Hepatocyte (in vitro differentiated cells): ENCODE data around the gene NAV1. TPM values are rescaled to one million over a fixed set of nuclear protein-coding genes. Genes with fewer than 3 reads are reported as not detected.

ENCODE experiments used
- DNase-seq: peaks from one replicate; pipeline ENCODE4 v3.0.0-alpha.2; 2016; ENCODE audit warnings: low spot score
- H2AFZ ChIP-seq: fragments of 200-600 bp; sonication (generic); 2 replicates; pipeline ENCODE4 v1.6.0; 2016; ENCODE audit warnings: antibody characterized with exemption, mild to moderate bottlenecking
- H3K27ac ChIP-seq: fragments of 200-600 bp; sonication (generic); 2 replicates; pipeline ENCODE4 v1.5.1; 2016; ENCODE audit warnings: mild to moderate bottlenecking
- H3K27me3 ChIP-seq: fragments of 200-600 bp; sonication (generic); 2 replicates; pipeline ENCODE4 v1.6.1; 2016
- H3K36me3 ChIP-seq: fragments of 200-600 bp; sonication (generic); replicated peaks from 2 replicates; pipeline ENCODE4 v1.5.1; 2016; ENCODE audit warnings: low read depth; ENCODE audit not compliant: insufficient read depth
- H3K4me1 ChIP-seq: fragments of 200-600 bp; sonication (generic); 2 replicates; pipeline ENCODE4 v1.5.1; 2016; ENCODE audit warnings: mild to moderate bottlenecking, moderate library complexity; ENCODE audit not compliant: insufficient read depth
- H3K4me2 ChIP-seq: fragments of 200-600 bp; sonication (generic); 2 replicates; pipeline ENCODE4 v1.6.0; 2016
- H3K4me3 ChIP-seq: fragments of 200-600 bp; sonication (generic); 2 replicates; pipeline ENCODE4 v1.5.1; 2016; ENCODE audit warnings: mild to moderate bottlenecking
- H3K79me2 ChIP-seq: fragments of 200-600 bp; sonication (generic); 2 replicates; pipeline ENCODE4 v1.6.0; 2017; ENCODE audit warnings: mild to moderate bottlenecking
- H3K9me2 ChIP-seq: fragments of 200-600 bp; sonication (generic); replicated peaks from 2 replicates; pipeline ENCODE4 v1.6.0; 2017; ENCODE audit warnings: mild to moderate bottlenecking; ENCODE audit not compliant: insufficient read depth
- H3K9me3 ChIP-seq: fragments of 200-600 bp; sonication (generic); 2 replicates; pipeline ENCODE4 v1.5.1; 2016; ENCODE audit warnings: low read depth, mild to moderate bottlenecking
- H4K20me1 ChIP-seq: fragments of 200-600 bp; sonication (generic); 2 replicates; pipeline ENCODE4 v1.6.0; 2016; ENCODE audit warnings: mild to moderate bottlenecking; ENCODE audit not compliant: insufficient read depth, poor library complexity, severe bottlenecking
- CTCF ChIP-seq: fragments of 200-600 bp; sonication (generic); IDR thresholded peaks from 2 replicates; pipeline ENCODE4 v1.5.1; 2016; ENCODE audit warnings: antibody characterized with exemption, mild to moderate bottlenecking; ENCODE audit not compliant: poor library complexity
- EZH2 ChIP-seq: fragments of 200-600 bp; sonication (generic); IDR thresholded peaks from 2 replicates; pipeline ENCODE4 v1.6.1; 2016; ENCODE audit warnings: antibody characterized with exemption, mild to moderate bottlenecking, borderline replicate concordance
- EZH2phosphoT487 ChIP-seq: fragments of 200-600 bp; sonication (generic); IDR thresholded peaks from one replicate; pipeline ENCODE4 v1.6.1; 2018; ENCODE audit warnings: antibody characterized with exemption, mild to moderate bottlenecking, low read depth, moderate library complexity; ENCODE audit not compliant: unreplicated experiment, severe bottlenecking
- WGBS: methylation state at CpG from one replicate; pipeline ENCODE4 v1.1.6; 2016; ENCODE audit warnings: low lambda C conversion rate; ENCODE audit errors: missing lambda C conversion rate; 5-methylcytosine and 5-hydroxymethylcytosine counted together
- polyA plus RNA-seq: library from polyadenylated mRNA; unstranded; fragments of >200 nt; fragmentation: Nextera tagmentation; extraction: Ambion mirVana; gene quantifications from 2 replicates; pipeline ENCODE4 v1.2.1, GENCODE V29; 2016
- total RNA-seq: library from RNA; depleted of rRNA; stranded (reverse); fragments of >200 nt; gene quantifications from 2 replicates; pipeline ENCODE4 v1.2.3, GENCODE V29; 2014

Gene NAV1
- total and polyA plus RNA-seq, 2 experiments from 2014 or later, result 15.2 to 18.3 TPM

GRCh38 chr1:201537467-201537866 lies 1.5 kb upstream of the NAV1 start:
- Histone ChIP-seq H3K4me2 (no peak overlapping the region), H2AFZ (no peak overlapping the region), H4K20me1 (no peaks in the 10 kb centered on the region), H3K9me2 (no peaks in the 10 kb centered on the region), H3K27ac (no peak overlapping the region), H3K79me2 (peaks cover 2% of the 10 kb centered on the region), H3K4me1 (peaks cover 15% of the 10 kb centered on the region), H3K36me3 (no peaks in the 10 kb centered on the region), H3K4me3 (no peak overlapping the region), H3K27me3 (peaks cover 37% of the 10 kb centered on the region), H3K9me3 (no peaks in the 10 kb centered on the region)
- WGBS, result over 99% methylated on average over 4 of the region's 4 CpGs
- no peak for DNase-seq
- TF ChIP-seq CTCF, result no peak
- no peak for TF ChIP-seq EZH2
- TF ChIP-seq EZH2phosphoT487, result no peak

GRCh38 chr1:201537891-201538611 lies 876 bp upstream of the NAV1 start:
- no peak for TF ChIP-seq EZH2phosphoT487
- no peak for TF ChIP-seq CTCF
- H3K36me3 ChIP-seq, result no peaks in the 10 kb centered on the region
- peak overlapping the region; percentile 47 for H2AFZ ChIP-seq
- WGBS, result 25% methylated on average over 6 of the region's 6 CpGs
- no peak for DNase-seq
- H3K79me2 ChIP-seq, result peaks cover 2% of the 10 kb centered on the region
- no peak overlapping the region for H3K4me3 ChIP-seq
- peak overlapping the region; percentile 95 for H3K4me2 ChIP-seq
- no peaks in the 10 kb centered on the region for H3K9me2 ChIP-seq
- no peak overlapping the region for H3K27ac ChIP-seq
- peaks cover 15% of the 10 kb centered on the region for H3K4me1 ChIP-seq
- peaks cover 37% of the 10 kb centered on the region for H3K27me3 ChIP-seq
- no peaks in the 10 kb centered on the region for H4K20me1 ChIP-seq
- H3K9me3 ChIP-seq, result no peaks in the 10 kb centered on the region

GRCh38 chr1:201539561-201540431 lies 869 bp downstream of the NAV1 start:
- H3K4me3 ChIP-seq, result peak overlapping the region; percentile 74
- peak; percentile 71 for DNase-seq

More at GRCh38 chr1:201539561-201540431, 869 bp downstream of the NAV1 start:
- TF ChIP-seq CTCF, result no peak
- no peak for TF ChIP-seq EZH2
- no peak for TF ChIP-seq EZH2phosphoT487
- H3K36me3 ChIP-seq, result no peaks in the 10 kb centered on the region
- peaks cover 5% of the 10 kb centered on the region for H3K79me2 ChIP-seq
- WGBS, result 1% methylated on average over 47 of the region's 47 CpGs
- no peaks in the 10 kb centered on the region for H4K20me1 ChIP-seq
- H3K9me3 ChIP-seq, result no peaks in the 10 kb centered on the region
- H3K4me1 ChIP-seq, result peaks cover 15% of the 10 kb centered on the region
- H3K9me2 ChIP-seq, result no peaks in the 10 kb centered on the region
- H3K27me3 ChIP-seq, result peaks cover 37% of the 10 kb centered on the region
- peak overlapping the region; percentile 47 for H2AFZ ChIP-seq
- H3K4me2 ChIP-seq, result peak overlapping the region; percentile 95
- H3K27ac ChIP-seq, result peak overlapping the region; percentile 11
